ENCODE measurements around the gene FUBP3. TPM values are rescaled to one million over a fixed set of nuclear protein-coding genes. Genes with fewer than 3 reads are reported as not detected.
"Not testable (repeated sequence)": the region's sequence is repeated elsewhere in the genome, so short reads cannot be mapped to it uniquely, and the experiment has no call there.

FUBP3 gene
- total RNA-seq, 1 donor from 2014 or later, result 37.4 TPM

DNA sequence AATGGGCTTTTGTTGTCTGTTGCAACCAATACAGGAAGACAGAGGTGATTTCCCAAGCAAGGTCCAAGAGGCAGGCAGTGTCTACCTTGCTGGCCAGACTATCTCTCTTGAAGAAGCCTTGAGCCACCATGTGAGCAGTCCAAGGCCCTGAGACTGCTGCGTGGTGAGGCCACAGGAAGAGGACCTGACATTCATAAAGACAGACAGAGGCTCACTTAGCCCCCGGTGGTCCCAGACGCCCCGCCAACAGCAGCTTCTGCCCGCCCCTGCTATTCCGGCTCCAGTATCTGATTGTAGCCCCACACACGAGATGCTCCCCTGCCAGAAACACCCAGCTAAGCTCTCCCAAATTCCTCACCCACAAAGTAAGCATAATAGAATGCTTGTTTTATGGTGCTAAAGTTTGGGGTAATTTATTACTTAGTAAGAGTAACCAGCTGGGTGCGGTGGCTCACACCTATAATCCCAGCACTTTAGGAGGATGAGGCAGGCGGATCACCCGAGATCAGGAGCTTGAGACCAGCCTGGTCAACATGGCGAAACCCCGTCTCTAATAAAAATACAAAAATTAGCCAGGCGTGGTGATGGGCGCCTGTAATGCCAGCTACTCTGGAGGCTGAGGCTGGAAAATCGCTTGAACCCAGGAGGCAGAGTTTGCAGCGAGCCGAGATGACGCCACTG, 22.8 kb upstream of the FUBP3 start:
- no peak for DNase-seq

- DNase-seq, result no peak
Measured at GRCh38 chr9:130557077-130557468, 22.3 kb upstream of the FUBP3 start.

DNA sequence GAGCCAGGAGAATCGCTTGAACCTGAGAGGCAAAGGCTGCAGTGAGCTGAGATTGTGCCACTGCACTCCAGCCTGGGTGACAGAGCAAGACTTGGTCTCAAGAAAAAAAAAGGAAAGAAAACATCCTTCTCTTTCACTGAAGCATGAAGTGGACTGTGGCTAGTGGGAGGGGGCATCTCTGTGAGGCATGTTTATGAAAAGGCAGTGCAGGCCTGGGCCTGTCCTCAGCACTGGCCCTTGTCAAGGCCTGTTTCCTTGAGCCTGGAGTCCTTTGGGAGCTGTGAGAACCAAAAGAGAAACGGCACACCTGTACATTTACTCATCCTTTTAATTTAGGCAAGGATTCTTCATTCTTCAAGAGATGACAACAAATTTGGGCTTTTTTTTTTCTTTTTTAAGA, 18.3 kb upstream of the FUBP3 start:
- no peak for DNase-seq

DNA sequence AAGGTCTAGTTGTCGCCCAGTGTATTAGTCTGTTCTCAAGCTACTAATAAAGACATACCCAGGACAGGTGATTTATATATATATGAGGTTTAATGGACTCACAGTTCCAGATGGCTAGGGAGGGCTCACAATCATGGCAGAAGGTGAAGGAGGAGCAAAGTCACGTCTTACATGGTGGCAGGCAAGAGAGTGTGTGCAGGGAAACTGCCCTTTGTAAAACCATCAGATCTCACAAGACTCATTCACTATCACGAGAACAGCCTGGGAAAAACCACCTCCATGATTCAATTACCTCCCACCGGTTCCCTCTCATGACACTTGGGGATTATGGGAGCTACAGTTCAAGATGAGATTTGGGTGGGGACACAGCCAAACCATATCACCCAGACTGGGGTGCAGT, 16.9 kb upstream of the FUBP3 start:
- DNase-seq, result not testable (repeated sequence)

DNA sequence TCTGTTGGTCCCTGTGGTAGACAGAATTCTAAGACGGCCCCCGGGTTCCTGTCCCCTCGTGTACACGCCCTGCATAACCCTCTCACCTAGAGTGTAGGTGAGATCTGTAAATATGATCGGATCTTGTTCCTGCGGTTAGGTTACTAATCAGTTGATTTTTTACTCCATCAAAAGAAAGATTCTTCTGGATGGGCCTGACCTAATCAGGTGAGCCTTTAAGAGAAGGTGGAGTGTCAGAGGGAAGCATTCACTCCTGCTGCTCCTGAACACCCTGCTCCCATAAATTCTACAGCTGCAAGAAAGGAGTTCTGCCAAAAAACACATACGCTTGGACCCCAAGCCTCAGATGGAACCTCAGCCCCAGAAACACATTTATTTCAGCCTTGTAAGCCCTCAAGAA, 15.6 kb upstream of the FUBP3 start:
- DNase-seq, result no peak

DNA sequence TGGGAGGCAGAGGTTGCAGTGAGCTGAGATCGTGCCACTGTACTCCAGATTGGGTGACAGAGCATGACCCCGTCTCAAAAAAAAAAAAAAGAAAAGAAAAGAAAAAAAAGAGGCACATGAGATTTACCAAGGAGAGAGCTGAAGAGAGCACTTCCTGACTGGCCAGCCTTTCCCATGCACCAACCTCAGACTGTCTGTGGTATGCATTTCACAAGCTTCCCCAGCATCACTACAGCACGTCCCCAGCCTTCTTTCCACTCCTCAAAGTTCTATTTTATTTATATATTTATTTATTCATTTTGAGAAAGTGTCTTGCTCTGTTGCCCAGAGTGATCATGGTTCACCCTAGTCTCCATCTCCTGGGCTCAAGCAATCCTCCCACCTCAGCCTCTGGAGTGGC, 13.6 kb upstream of the FUBP3 start:
- no peak for DNase-seq

GRCh38 chr9:130570208-130570607, 9.2 kb upstream of the FUBP3 start:
- DNase-seq, result no peak

- DNase-seq, result no peak
Measured at GRCh38 chr9:130575514-130575913, 3.9 kb upstream of the FUBP3 start.

GRCh38 chr9:130576176-130576575, 3.2 kb upstream of the FUBP3 start:
- no peak for DNase-seq

DNA sequence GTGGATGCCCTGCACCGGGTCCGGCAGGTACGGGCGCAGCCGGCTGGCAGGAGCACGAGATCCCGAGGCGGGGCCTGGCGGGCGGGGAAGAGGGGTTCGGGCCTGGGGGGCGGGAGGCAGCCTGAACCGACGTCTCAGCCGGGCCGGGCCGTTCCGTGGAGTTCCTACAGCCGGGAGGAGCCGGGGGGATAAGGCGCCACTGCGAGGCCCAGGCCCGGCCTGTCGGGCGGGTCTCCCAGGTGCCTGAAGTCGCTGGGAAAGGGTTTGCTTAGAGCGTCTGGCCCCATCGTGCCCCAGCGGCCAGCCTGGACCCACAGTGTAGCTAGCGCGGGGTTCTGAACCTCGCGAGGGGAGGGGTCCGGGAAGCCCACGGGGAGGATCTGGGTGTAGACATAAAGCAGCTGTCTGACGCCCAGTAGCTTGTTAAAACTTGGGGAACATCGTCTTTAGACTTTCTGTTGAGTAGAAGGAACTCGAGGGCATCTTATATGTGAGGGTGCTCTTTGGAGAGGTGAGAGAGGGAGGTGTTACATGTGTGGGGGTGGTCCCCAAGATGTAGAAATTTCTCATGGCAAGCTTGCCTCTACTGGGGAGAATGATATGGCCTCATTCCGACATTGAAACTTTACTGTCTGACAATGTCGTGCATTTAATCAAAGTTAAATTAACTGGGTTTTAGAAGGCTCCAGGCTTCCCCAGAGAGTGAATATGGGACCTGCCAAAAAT, 524 bp downstream of the FUBP3 start:
- no peak for DNase-seq

- DNase-seq, result no peak
Measured at GRCh38 chr9:130581766-130582165, 2.4 kb downstream of the FUBP3 start.

DNA sequence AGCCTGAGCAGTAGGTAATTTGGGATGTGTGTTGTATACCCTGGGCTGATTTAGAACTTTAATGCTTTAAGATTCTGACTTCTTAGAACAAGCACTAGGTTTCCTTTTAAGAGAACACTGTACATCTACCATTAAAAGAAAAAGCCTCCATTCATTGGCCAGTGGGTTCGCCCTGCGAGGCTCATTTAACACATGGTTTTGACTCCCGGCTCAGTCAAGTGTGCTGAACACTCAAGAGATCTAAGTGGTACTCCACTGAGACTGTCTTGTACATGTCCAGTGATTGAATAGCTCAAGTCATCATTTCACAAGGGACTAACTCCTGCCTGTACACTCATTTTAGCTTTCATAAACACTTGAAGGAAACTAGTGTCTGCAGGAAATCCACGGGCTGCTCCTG, 3.9 kb downstream of the FUBP3 start:
- DNase-seq, result no peak

GRCh38 chr9:130587921-130588320, 8.5 kb downstream of the FUBP3 start:
- no peak for DNase-seq

DNA sequence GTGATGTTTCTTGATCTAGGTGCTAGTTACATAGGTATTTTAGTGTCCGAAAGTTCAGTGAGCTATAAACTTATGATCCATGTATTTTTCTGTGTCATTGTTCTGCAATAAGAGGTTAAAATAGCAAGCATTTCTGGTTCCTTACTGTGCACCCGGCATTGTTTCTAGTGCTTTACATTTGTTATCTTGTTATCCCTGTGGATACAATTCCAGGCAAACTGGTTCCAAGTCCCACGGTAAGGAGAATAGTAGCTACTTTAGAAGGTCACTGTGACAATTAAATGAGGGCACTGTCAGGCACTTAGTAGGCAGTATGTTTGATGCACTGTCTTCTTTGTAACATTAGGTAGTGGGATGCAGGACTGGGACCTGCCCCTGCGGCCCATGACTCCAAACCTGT, 9.0 kb downstream of the FUBP3 start:
- DNase-seq, result no peak

GRCh38 chr9:130589754-130590153, 10.4 kb downstream of the FUBP3 start:
- DNase-seq, result no peak

GRCh38 chr9:130590305-130590704, 10.9 kb downstream of the FUBP3 start:
- no peak for DNase-seq

- DNase-seq, result no peak
Measured at GRCh38 chr9:130593020-130593419, 13.6 kb downstream of the FUBP3 start.

DNA sequence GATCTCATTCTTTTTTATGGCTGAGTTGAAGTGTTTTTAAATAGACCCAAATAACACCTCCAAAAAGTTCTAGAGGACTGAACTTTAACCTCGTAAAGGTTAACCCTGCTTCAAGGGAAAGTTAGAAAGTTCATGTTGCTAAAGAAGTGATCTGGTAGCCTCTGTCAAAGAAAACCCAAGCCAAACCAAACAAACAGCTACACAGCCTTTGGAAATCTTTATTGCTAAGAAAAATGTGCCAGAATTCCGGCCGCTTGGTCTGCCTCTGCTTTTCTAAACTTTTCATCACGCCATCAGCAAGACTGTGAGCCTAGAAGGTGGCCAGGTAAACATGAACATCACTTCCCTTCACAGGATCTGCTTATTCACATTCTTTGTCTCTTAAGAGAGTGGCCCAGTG, 17.9 kb downstream of the FUBP3 start:
- DNase-seq, result no peak

DNA sequence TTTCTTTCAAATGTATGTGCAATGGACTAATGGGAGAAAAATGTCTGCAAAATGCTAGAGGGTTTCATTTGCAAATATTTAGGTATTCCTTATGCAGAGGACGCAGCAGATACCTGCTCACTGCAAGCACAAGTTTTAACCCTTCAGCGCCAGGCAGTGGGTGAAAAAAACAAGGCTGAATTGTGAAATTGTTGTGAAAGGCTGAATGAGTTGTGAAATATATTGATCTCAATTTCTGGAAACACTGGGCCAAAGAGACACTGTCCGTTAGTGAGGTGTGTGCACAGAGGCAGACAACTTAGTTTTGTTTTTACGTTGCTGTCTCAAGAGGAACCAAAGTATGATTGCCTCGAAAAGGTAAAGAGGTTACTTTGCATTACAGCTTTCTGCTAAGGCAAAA, 18.8 kb downstream of the FUBP3 start:
- DNase-seq, result no peak

GRCh38 chr9:130599625-130600024, 20.2 kb downstream of the FUBP3 start:
- DNase-seq, result no peak

DNA sequence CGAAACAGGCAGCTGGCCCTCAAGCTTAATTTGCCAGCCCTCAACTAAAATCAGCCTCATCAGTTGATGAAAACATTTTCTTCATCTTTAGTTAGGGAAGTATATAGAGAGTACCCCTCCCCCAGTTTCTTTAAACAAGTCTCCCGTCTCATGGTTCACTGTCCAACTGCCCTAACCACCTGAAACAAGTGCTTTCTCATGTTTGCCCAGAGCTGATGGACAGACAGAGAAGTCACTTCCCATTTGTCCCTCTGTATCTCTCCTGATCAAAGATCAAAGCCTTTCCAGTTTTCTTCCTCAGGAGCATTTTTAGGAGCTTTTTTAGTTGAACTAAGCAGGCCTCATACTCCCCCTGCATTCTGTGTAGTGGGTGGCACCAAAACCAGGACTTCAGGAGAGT, 21.7 kb downstream of the FUBP3 start:
- no peak for DNase-seq

DNA sequence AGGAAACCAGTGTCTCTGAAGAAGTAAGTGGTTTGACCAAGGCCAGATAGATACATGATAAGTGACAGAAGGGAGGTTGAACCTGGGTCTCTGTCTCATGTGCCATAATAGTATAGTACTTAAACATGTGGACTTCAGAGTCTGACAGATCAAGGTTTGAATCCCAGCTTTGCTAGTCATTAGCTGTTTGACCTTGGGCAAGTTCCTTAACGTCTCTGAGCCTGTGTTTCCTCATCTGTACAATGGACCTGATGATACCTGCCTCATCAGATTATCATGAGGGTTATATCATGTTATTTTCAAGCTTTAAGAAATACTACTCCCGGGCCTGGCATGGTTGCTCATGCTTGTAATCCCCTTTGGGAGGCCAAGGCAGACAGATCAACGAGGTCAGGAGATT, 24.9 kb downstream of the FUBP3 start:
- DNase-seq, result no peak

- DNase-seq, result no peak
Measured at GRCh38 chr9:130606887-130607600, 27.7 kb downstream of the FUBP3 start.
